ENCODE measurements around the gene SMIM45.
A peak's percentile ranks its signal among the peaks of the same experiment; 100 is the strongest.

The SMIM45 gene

DNA sequence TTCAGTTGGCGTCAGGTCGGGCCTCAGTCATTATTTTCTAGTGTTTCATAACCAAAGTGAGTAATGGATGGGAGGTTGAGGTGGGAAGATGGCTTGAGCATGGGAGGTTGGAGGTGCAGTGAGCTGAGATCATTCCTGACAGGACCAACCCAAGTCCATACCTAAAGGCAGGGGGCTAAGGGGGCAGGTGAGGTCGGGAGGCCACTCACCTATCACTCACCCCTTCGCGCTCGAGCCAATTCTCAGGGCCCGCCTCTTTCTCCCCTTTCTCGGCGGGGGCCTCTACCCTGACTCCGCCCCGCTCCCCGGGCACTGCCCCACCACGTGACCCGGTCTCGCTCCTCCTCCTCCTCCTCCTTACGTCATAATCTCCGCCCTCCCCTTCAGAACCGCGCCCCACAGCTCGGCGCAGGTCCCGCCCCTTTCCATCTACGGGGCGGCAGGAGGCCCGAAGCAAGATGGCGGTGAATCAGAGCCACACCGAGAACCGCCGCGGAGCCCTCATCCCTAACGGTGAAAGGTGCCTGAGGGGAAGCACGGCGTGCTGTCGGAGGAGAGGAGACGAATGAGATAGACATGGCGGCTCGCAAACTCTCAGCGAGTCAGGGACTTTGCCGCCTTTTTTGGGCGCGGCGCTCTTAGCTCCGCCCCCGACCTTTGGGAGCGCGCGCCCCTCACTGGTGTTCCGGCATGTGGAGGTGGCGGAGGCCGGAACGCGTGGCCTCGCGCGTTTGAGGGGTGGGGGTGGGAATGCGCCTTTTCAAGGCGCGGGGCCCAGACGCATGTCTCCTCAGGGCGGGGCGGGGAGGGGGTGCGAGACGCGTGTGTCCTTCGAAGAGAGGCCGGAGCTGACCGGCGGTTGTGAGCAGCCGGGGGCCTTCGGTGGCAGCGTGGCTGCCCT is 46.7 kb downstream of the SMIM45 start, which contains the start of gene WBP2NL (continued):
- TF ChIP-seq, protein P1, sequence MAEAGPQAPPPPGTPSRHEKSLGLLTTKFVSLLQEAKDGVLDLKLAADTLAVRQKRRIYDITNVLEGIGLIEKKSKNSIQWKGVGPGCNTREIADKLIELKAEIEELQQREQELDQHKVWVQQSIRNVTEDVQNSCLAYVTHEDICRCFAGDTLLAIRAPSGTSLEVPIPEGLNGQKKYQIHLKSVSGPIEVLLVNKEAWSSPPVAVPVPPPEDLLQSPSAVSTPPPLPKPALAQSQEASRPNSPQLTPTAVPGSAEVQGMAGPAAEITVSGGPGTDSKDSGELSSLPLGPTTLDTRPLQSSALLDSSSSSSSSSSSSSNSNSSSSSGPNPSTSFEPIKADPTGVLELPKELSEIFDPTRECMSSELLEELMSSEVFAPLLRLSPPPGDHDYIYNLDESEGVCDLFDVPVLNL (IDR thresholded peaks at IDR 0.05; ENCODE audit: low read depth, low read length) = no peak
- TF ChIP-seq ZNF24 (IDR thresholded peaks at IDR 0.05) = no peak
- no peak for TF ChIP-seq EED (IDR thresholded peaks at IDR 0.05; ENCODE audit: low read depth)
- 0 out of 2 replicates have a peak, but pooled peaks have one; percentile 64 for TF ChIP-seq ASH2L (IDR thresholded peaks at IDR 0.05; ENCODE audit: borderline replicate concordance, low read depth)
- TF ChIP-seq, protein P2, sequence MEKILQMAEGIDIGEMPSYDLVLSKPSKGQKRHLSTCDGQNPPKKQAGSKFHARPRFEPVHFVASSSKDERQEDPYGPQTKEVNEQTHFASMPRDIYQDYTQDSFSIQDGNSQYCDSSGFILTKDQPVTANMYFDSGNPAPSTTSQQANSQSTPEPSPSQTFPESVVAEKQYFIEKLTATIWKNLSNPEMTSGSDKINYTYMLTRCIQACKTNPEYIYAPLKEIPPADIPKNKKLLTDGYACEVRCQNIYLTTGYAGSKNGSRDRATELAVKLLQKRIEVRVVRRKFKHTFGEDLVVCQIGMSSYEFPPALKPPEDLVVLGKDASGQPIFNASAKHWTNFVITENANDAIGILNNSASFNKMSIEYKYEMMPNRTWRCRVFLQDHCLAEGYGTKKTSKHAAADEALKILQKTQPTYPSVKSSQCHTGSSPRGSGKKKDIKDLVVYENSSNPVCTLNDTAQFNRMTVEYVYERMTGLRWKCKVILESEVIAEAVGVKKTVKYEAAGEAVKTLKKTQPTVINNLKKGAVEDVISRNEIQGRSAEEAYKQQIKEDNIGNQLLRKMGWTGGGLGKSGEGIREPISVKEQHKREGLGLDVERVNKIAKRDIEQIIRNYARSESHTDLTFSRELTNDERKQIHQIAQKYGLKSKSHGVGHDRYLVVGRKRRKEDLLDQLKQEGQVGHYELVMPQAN (conservative IDR thresholded peaks at IDR 0.05) = no peak
- TF ChIP-seq LARP7 (IDR thresholded peaks at IDR 0.05) = no peak
- TF ChIP-seq RAD51 (IDR thresholded peaks at IDR 0.05) = peak; percentile 95
- TF ChIP-seq FOXM1 (IDR thresholded peaks at IDR 0.05; ENCODE audit: low read depth, low read length) = no peak
- TF ChIP-seq, protein P3, sequence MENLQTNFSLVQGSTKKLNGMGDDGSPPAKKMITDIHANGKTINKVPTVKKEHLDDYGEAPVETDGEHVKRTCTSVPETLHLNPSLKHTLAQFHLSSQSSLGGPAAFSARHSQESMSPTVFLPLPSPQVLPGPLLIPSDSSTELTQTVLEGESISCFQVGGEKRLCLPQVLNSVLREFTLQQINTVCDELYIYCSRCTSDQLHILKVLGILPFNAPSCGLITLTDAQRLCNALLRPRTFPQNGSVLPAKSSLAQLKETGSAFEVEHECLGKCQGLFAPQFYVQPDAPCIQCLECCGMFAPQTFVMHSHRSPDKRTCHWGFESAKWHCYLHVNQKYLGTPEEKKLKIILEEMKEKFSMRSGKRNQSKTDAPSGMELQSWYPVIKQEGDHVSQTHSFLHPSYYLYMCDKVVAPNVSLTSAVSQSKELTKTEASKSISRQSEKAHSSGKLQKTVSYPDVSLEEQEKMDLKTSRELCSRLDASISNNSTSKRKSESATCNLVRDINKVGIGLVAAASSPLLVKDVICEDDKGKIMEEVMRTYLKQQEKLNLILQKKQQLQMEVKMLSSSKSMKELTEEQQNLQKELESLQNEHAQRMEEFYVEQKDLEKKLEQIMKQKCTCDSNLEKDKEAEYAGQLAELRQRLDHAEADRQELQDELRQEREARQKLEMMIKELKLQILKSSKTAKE (IDR thresholded peaks at IDR 0.05; ENCODE audit: low read depth, poor library complexity, severe bottlenecking) = no peak
- TF ChIP-seq, protein P4, sequence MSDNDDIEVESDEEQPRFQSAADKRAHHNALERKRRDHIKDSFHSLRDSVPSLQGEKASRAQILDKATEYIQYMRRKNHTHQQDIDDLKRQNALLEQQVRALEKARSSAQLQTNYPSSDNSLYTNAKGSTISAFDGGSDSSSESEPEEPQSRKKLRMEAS (IDR thresholded peaks at IDR 0.05; ENCODE audit: low read depth, low read length) = peak; percentile 61; the same call in 1 of the 2 replicates
- TF ChIP-seq NBN (IDR thresholded peaks at IDR 0.05) = peak; percentile 36; the same call in 1 of the 2 replicates
- TF ChIP-seq ZNF384 (IDR thresholded peaks at IDR 0.05; ENCODE audit: borderline replicate concordance, low read depth, low read length) = no peak
- peak in 1 of 2 experiments; percentile 32; a peak in 1 of 4 replicates for TF ChIP-seq BHLHE40 (IDR thresholded peaks at IDR 0.05; ENCODE audit: borderline replicate concordance in 1 of 2, low read depth in 2 of 2, low read length in 1 of 2)
- TF ChIP-seq CEBPB (IDR thresholded peaks at IDR 0.05; ENCODE audit: borderline replicate concordance in 1 of 2, low read depth in 2 of 2, low read length in 2 of 2) = no peak
- TF ChIP-seq, protein P5, sequence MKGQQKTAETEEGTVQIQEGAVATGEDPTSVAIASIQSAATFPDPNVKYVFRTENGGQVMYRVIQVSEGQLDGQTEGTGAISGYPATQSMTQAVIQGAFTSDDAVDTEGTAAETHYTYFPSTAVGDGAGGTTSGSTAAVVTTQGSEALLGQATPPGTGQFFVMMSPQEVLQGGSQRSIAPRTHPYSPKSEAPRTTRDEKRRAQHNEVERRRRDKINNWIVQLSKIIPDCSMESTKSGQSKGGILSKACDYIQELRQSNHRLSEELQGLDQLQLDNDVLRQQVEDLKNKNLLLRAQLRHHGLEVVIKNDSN (IDR thresholded peaks at IDR 0.05; ENCODE audit: borderline replicate concordance, extremely low read length, insufficient read depth, low read depth, low read length) = peak; percentile 94
- TF ChIP-seq POU2F2 (IDR thresholded peaks at IDR 0.05; ENCODE audit: borderline replicate concordance, low read depth, low read length) = 0 out of 3 replicates have a peak, but pooled peaks have one; percentile 30
- TF ChIP-seq RB1 (IDR thresholded peaks at IDR 0.05; ENCODE audit: borderline replicate concordance) = peak; percentile 26; the same call in 1 of the 2 replicates
- TF ChIP-seq, protein P6, sequence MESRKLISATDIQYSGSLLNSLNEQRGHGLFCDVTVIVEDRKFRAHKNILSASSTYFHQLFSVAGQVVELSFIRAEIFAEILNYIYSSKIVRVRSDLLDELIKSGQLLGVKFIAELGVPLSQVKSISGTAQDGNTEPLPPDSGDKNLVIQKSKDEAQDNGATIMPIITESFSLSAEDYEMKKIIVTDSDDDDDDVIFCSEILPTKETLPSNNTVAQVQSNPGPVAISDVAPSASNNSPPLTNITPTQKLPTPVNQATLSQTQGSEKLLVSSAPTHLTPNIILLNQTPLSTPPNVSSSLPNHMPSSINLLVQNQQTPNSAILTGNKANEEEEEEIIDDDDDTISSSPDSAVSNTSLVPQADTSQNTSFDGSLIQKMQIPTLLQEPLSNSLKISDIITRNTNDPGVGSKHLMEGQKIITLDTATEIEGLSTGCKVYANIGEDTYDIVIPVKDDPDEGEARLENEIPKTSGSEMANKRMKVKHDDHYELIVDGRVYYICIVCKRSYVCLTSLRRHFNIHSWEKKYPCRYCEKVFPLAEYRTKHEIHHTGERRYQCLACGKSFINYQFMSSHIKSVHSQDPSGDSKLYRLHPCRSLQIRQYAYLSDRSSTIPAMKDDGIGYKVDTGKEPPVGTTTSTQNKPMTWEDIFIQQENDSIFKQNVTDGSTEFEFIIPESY (IDR thresholded peaks at IDR 0.05) = no peak
- no peak for TF ChIP-seq EZH2 (IDR thresholded peaks at IDR 0.05; ENCODE audit: borderline replicate concordance, control insufficient read depth, low read depth, low read length)
- TF ChIP-seq POLR2AphosphoS5 (IDR thresholded peaks at IDR 0.05; ENCODE audit: low read length) = peak; percentile 76
- TF ChIP-seq SP1 (IDR thresholded peaks at IDR 0.05; ENCODE audit: low read depth, low read length) = peak; percentile 42
